ENCODE results near the gene FAM107B. TPM values are rescaled to one million over a fixed set of nuclear protein-coding genes. Genes with fewer than 3 reads are reported as not detected.

Gene FAM107B
- total RNA-seq, 1 donor: 22.7 TPM

- H3K4me3 ChIP-seq (ENCODE audit: low read depth, low read length): no peak overlapping the region
- DNase-seq (ENCODE audit: low read depth): no peak
- no peak for TF ChIP-seq CTCF (IDR thresholded peaks at IDR 0.05; ENCODE audit: insufficient read depth, low read length)
Measured at GRCh38 chr10:14554091-14554490, 220.6 kb downstream of the FAM107B start.

GRCh38 chr10:14553448-14553847 is 221.2 kb downstream of the FAM107B start:
- H3K4me3 ChIP-seq (ENCODE audit: low read depth, low read length): no peak overlapping the region
- TF ChIP-seq CTCF (IDR thresholded peaks at IDR 0.05; ENCODE audit: insufficient read depth, low read length): no peak
- DNase-seq (ENCODE audit: low read depth): peak; percentile 61

GRCh38 chr10:14552015-14552414 is 222.7 kb downstream of the FAM107B start:
- no peak for TF ChIP-seq CTCF (IDR thresholded peaks at IDR 0.05; ENCODE audit: insufficient read depth, low read length)
- no peak overlapping the region for H3K4me3 ChIP-seq (ENCODE audit: low read depth, low read length)
- DNase-seq (ENCODE audit: low read depth): no peak

GRCh38 chr10:14550471-14550981 is 224.2 kb downstream of the FAM107B start:
- TF ChIP-seq CTCF (IDR thresholded peaks at IDR 0.05; ENCODE audit: insufficient read depth, low read length): no peak
- DNase-seq (ENCODE audit: low read depth): no peak
- no peak overlapping the region for H3K4me3 ChIP-seq (ENCODE audit: low read depth, low read length)

- DNase-seq (ENCODE audit: low read depth): no peak
Measured at GRCh38 chr10:14549496-14549895, 225.2 kb downstream of the FAM107B start.

GRCh38 chr10:14548970-14549369 is 225.7 kb downstream of the FAM107B start:
- TF ChIP-seq CTCF (IDR thresholded peaks at IDR 0.05; ENCODE audit: insufficient read depth, low read length): no peak
- DNase-seq (ENCODE audit: low read depth): no peak
- H3K4me3 ChIP-seq (ENCODE audit: low read depth, low read length): no peak overlapping the region

More at GRCh38 chr10:14549496-14549895, 225.2 kb downstream of the FAM107B start:
- no peak for TF ChIP-seq CTCF (IDR thresholded peaks at IDR 0.05; ENCODE audit: insufficient read depth, low read length)
- H3K4me3 ChIP-seq (ENCODE audit: low read depth, low read length): no peak overlapping the region

- DNase-seq (ENCODE audit: low read depth): no peak
- TF ChIP-seq CTCF (IDR thresholded peaks at IDR 0.05; ENCODE audit: insufficient read depth, low read length): no peak
Measured at GRCh38 chr10:14548474-14548873, 226.2 kb downstream of the FAM107B start.

More at GRCh38 chr10:14548474-14548873, 226.2 kb downstream of the FAM107B start:
- H3K4me3 ChIP-seq (ENCODE audit: low read depth, low read length): no peak overlapping the region
